ENCODE data around the gene PLPPR3.
"Not testable (repeated sequence)": the region's sequence is repeated elsewhere in the genome, so short reads cannot be mapped to it uniquely, and the experiment has no call there.

PLPPR3 gene

GRCh38 chr19:850221-850978 lies 28.6 kb upstream of the PLPPR3 start:
- no peak for DNase-seq (ENCODE audit: low spot score)
- TF ChIP-seq CTCF (IDR thresholded peaks at IDR 0.05; ENCODE audit: extremely low read depth, insufficient read depth, missing control alignments): no peak
- in situ Hi-C loops (cut with MboI; ENCODE audit: low pct_unique_long_range_greater_than_20kb, low sequenced_read_pairs, unreplicated experiment): loop anchor here (10.0 kb wide), 1 partner anchor 134 kb away; the partner anchor contains the start of gene WDR18

GRCh38 chr19:849195-849594 lies 27.4 kb upstream of the PLPPR3 start:
- in situ Hi-C loops (cut with MboI; ENCODE audit: low pct_unique_long_range_greater_than_20kb, low sequenced_read_pairs, unreplicated experiment); DNase-seq (ENCODE audit: low spot score): not testable (repeated sequence)

GRCh38 chr19:848386-848921 lies 26.7 kb upstream of the PLPPR3 start:
- no peak for DNase-seq (ENCODE audit: low spot score)
- no peak for TF ChIP-seq CTCF (IDR thresholded peaks at IDR 0.05; ENCODE audit: extremely low read depth, insufficient read depth, missing control alignments)
- in situ Hi-C loops (cut with MboI; ENCODE audit: low pct_unique_long_range_greater_than_20kb, low sequenced_read_pairs, unreplicated experiment): no loop called here

GRCh38 chr19:845707-846521 lies 24.2 kb upstream of the PLPPR3 start:
- in situ Hi-C loops (cut with MboI; ENCODE audit: low pct_unique_long_range_greater_than_20kb, low sequenced_read_pairs, unreplicated experiment): no loop called here
- TF ChIP-seq CTCF (IDR thresholded peaks at IDR 0.05; ENCODE audit: extremely low read depth, insufficient read depth, missing control alignments): no peak
- no peak for DNase-seq (ENCODE audit: low spot score)

- no peak for DNase-seq (ENCODE audit: low spot score)
- in situ Hi-C loops (cut with MboI; ENCODE audit: low pct_unique_long_range_greater_than_20kb, low sequenced_read_pairs, unreplicated experiment): no loop called here
- TF ChIP-seq CTCF (IDR thresholded peaks at IDR 0.05; ENCODE audit: extremely low read depth, insufficient read depth, missing control alignments): no peak
Measured at GRCh38 chr19:844546-844971, 22.8 kb upstream of the PLPPR3 start.

- in situ Hi-C loops (cut with MboI; ENCODE audit: low pct_unique_long_range_greater_than_20kb, low sequenced_read_pairs, unreplicated experiment): no loop called here
- no peak for DNase-seq (ENCODE audit: low spot score)
- no peak for TF ChIP-seq CTCF (IDR thresholded peaks at IDR 0.05; ENCODE audit: extremely low read depth, insufficient read depth, missing control alignments)
Measured at GRCh38 chr19:843836-844545, 22.2 kb upstream of the PLPPR3 start.

All from GM13977 (cell line).